Left ventricle myocardium inferior (tissue), 1 donor: ENCODE results near the gene INHBB. TPM values are rescaled to one million over a fixed set of nuclear protein-coding genes. Genes with fewer than 3 reads are reported as not detected.

Experiments used
- DNase-seq: peaks from one replicate; pipeline ENCODE4 v3.0.0-alpha.2; 2020
- H3K27ac ChIP-seq: fragments of 200-600 bp; replicated peaks from 2 replicates; pipeline ENCODE4 v1.8.0; 2021
- H3K27me3 ChIP-seq: fragments of 200-600 bp; 2 replicates; pipeline ENCODE4 v1.8.0; 2021; ENCODE audit warnings: low read depth
- H3K36me3 ChIP-seq: fragments of 200-600 bp; 2 replicates; pipeline ENCODE4 v1.8.0; 2021
- H3K4me1 ChIP-seq: fragments of 200-600 bp; 2 replicates; pipeline ENCODE4 v1.8.0; 2021
- H3K4me3 ChIP-seq: fragments of 200-600 bp; 2 replicates; pipeline ENCODE4 v1.8.0; 2021; ENCODE audit warnings: mild to moderate bottlenecking, moderate library complexity
- H3K9me3 ChIP-seq: fragments of 200-600 bp; replicated peaks from 2 replicates; pipeline ENCODE4 v1.8.0; 2021
- CTCF ChIP-seq: fragments of 200-600 bp; IDR thresholded peaks from 2 replicates; pipeline ENCODE4 v1.8.0; 2021; ENCODE audit warnings: antibody characterized with exemption, mild to moderate bottlenecking, borderline replicate concordance
- intact Hi-C: fragments of 100-400 bp; cut with micrococcal nuclease; formaldehyde crosslinking; loops from one replicate; pipeline ENCODE4 v1.11.0; 2022
- total RNA-seq: library from RNA; stranded (reverse); fragmentation: NEBNext Ultra II Directional; extraction: Animal tissue kit (Norgen Biotek cat#: 25700); gene quantifications from one replicate; pipeline ENCODE4 v1.2.1, GENCODE V29; 2021
- donor health status: DM: no; HTN: yes; CAD: no; lungs with severe emphysema.

INHBB gene
- total RNA-seq, 1 donor from 2014 or later: 3.2 TPM

- Histone ChIP-seq H3K9me3 (no peaks in the 10 kb centered on the region), H3K4me1 (no peaks in the 10 kb centered on the region), H3K36me3 (no peaks in the 10 kb centered on the region), H3K27me3 (peaks cover 65% of the 10 kb centered on the region), H3K27ac (no peak overlapping the region), H3K4me3 (no peak overlapping the region)
- TF ChIP-seq CTCF: no peak
- no peak for DNase-seq
- intact Hi-C loops: no loop called here
These were observed 28.9 kb downstream of the INHBB start for GRCh38 chr2:120374821-120375220.

DNA sequence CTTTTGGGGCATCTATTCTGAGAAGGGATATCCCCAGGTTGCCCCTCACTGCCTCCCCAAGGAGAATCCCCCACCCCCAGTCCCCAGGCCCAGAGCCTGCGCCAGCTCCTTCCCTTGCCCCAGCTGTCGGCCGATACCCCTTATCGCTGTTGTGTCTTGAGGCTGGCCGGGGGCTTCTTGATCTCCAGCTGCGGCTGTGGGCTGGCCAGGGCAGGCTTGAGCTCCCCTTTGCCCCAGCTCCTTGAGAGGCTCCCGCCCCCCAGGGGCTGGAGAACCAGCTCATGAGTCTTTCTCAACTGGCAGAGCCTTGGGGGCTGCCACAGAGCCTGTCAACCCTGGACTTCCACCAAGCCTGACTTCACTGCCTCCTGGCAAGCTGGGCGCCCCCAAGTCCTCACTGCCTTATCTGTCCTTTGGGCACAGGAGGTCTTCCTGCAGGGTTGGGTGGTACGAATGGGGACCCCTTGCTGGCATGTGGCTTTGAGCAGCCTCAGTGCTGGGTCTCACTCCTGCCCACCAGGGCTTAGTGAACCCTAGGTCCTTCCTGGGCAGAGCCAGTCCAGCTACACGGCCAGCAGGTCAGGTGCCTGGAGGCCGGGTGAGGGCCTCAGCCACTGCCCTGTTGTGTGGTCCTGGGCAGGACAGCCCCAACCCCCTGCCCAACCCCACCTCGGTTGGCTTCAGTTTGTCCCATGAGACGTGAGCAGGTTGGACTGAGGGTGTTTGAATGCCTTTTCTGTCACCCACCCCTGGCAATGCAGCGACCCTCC is 29.5 kb downstream of the INHBB start:
- H3K9me3 ChIP-seq: no peaks in the 10 kb centered on the region
- peaks cover 71% of the 10 kb centered on the region for H3K27me3 ChIP-seq
- H3K27ac ChIP-seq: no peak overlapping the region
- H3K36me3 ChIP-seq: no peaks in the 10 kb centered on the region
- intact Hi-C loops: no loop called here
- H3K4me3 ChIP-seq: no peak overlapping the region
- no peak for DNase-seq
- no peaks in the 10 kb centered on the region for H3K4me1 ChIP-seq
- TF ChIP-seq CTCF: no peak

GRCh38 chr2:120376101-120376500 is 30.2 kb downstream of the INHBB start:
- Histone ChIP-seq H3K27ac (no peak overlapping the region), H3K4me3 (no peak overlapping the region), H3K9me3 (no peaks in the 10 kb centered on the region), H3K27me3 (peaks cover 74% of the 10 kb centered on the region), H3K36me3 (no peaks in the 10 kb centered on the region), H3K4me1 (no peaks in the 10 kb centered on the region)
- DNase-seq: no peak
- intact Hi-C loops: no loop called here
- TF ChIP-seq CTCF: no peak

DNA sequence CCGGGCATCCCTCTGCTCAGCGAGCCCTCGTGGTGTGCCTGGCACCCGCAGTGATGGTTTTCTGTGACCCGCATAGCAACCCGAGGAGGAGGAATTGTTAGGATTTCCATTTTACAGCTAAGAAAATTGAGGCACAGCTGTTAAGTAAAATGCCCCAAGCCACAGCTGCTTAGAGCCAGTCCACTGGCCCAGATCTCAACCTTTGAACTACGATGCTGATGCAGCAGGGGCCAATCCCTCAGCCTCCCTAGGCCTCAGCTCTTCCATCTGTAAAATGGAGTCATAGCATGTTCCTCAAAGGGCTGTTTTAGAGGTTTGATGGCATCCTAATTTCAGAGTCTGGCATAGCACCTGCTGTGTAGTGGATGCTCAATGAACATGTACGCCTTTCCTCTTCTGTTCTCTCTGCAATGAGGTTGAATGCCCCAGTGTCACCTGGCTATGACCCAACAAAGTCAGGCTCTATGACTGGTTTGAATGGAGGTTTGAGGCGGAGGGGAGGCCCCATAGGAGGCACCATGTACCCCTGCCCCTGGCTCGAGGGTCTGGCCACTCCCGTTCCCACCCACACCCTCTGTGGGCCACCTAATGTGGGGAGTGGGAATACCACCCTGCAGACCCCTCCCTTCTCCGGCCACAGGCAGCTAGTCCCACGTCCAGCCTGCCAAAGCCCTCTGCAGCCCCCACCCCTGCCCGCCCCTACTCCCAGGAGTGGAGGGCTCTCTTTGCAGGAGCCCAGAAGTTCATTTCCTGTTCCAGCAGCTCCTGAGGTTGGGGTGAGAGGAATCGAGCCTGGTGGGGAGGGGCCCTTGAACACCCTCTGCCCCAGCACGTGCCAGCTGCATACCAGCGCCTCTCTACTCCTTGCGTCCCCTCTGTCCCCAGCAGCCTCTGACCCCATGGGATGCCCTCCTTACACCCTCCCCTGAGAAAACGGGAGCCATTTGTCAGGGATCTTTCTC is 31.0 kb downstream of the INHBB start:
- TF ChIP-seq CTCF: no peak
- H3K9me3 ChIP-seq: no peaks in the 10 kb centered on the region
- H3K36me3 ChIP-seq: no peaks in the 10 kb centered on the region
- DNase-seq: no peak
- intact Hi-C loops: no loop called here
- no peaks in the 10 kb centered on the region for H3K4me1 ChIP-seq
- no peak overlapping the region for H3K27ac ChIP-seq
- peaks cover 79% of the 10 kb centered on the region for H3K27me3 ChIP-seq
- H3K4me3 ChIP-seq: no peak overlapping the region

DNA sequence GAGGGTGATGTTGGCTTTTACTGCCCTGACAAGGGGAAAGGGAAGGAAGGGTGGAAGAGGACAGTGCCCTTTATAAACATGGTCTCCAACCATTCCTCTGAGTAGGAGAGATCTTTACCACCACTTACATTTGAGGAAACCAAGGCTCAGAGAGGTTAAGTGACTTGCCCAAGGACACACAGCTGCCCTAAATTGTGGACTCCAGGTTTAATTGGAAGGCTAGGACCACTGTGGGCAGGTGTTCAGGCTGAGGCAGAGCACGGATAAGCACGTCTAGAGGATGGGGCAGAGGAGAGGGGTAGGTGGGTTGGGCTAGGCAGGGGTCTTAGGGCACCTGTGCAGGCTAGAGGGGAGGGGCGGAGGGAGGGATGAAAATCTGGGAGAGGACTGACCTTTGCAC is 32.7 kb downstream of the INHBB start:
- Histone ChIP-seq H3K9me3 (no peaks in the 10 kb centered on the region), H3K36me3 (no peaks in the 10 kb centered on the region), H3K4me1 (no peaks in the 10 kb centered on the region), H3K4me3 (no peak overlapping the region), H3K27me3 (peaks cover 87% of the 10 kb centered on the region), H3K27ac (no peak overlapping the region)
- no peak for DNase-seq
- TF ChIP-seq CTCF: no peak
- intact Hi-C loops: no loop called here
